ENCODE results near the gene NAE1. TPM values are rescaled to one million over a fixed set of nuclear protein-coding genes. Genes with fewer than 3 reads are reported as not detected.

NAE1 gene
- total and polyA plus RNA-seq, 12 donors = 23.7 to 35.9 (median 30.7) TPM

GRCh38 chr16:66809765-66810164 is 21.0 kb downstream of the NAE1 start:
- H3K4me1 ChIP-seq = no peaks in the 10 kb centered on the region
- TF ChIP-seq CTCF (IDR thresholded peaks at IDR 0.05) = no peak
- 95% methylated on average over 4 of the region's 4 CpGs for WGBS, 2 donors
- no peak for ATAC-seq
- peaks cover 0 to 100% (median 58%) of the 10 kb centered on the region in 9 donors for H3K36me3 ChIP-seq
- H3K27ac ChIP-seq = no peak overlapping the region
- intact Hi-C loops (cut with DNase I) = no loop called here
- H3K27me3 ChIP-seq = no peaks in the 10 kb centered on the region
- no peaks in the 10 kb centered on the region for H3K9me3 ChIP-seq
- DNase-seq = no peak
- no peak overlapping the region for H3K4me3 ChIP-seq

GRCh38 chr16:66802159-66802558 is 28.6 kb downstream of the NAE1 start:
- WGBS, 2 donors = 92 to 93% methylated on average over 5 of the region's 5 CpGs
- H3K4me1 ChIP-seq = no peaks in the 10 kb centered on the region
- H3K27me3 ChIP-seq = no peaks in the 10 kb centered on the region
- intact Hi-C loops (cut with DNase I) = no loop called here
- no peaks in the 10 kb centered on the region for H3K9me3 ChIP-seq
- H3K36me3 ChIP-seq = peaks cover 0 to 66% (median 46%) of the 10 kb centered on the region in 9 donors
- no peak overlapping the region for H3K27ac ChIP-seq
- no peak overlapping the region for H3K4me3 ChIP-seq
- ATAC-seq = no peak
- no peak for DNase-seq
- no peak for TF ChIP-seq CTCF (IDR thresholded peaks at IDR 0.05)

- Histone ChIP-seq H3K9me3 (no peaks in the 10 kb centered on the region), H3K4me3 (no peak within 1 kb of the TSS), H3K27ac (no peak within 1 kb of the TSS), H3K4me1 (no peaks in the 10 kb centered on the region), H3K36me3 (peaks cover 0 to 59% (median 40%) of the 10 kb centered on the region in 9 donors), H3K27me3 (no peaks in the 10 kb centered on the region)
- no peak for TF ChIP-seq CTCF (IDR thresholded peaks at IDR 0.05)
- 90% methylated on average over 56 of the region's 56 CpGs for WGBS, 2 donors
- peak in 2 of 8 donors; percentile 27 to 67 for ATAC-seq
- intact Hi-C loops (cut with DNase I) = no loop called here
- DNase-seq = no peak
Measured at GRCh38 chr16:66801320-66802105, 29.3 kb downstream of the NAE1 start, which contains the start of gene TERB1. TSS of gene TERB1 (minus strand) at chr16:66801584. CDS start at chr16:66796798, 4,786 bp downstream.

DNA sequence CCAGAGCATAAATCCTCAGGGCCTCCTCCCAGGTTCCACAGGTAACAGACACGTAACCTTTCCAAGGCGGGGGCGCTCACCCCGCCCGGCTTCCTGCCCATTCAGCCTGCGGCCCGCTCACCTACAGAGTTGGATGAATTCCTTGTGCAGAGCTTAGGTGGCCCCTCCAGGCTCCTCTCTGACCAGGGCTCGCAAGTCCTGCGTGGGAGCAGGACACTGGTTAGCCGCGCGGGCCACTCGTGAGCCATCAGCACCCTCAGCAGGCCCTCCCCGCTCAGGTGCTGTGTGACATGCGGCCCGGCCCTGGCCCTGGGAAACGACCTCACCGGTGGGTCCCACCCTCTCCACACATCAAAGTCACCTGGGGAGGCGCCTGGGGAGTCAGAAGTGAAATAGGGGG is 29.9 kb downstream of the NAE1 start:
- no peak overlapping the region for H3K27ac ChIP-seq
- no peak overlapping the region for H3K4me3 ChIP-seq
- DNase-seq = no peak
- peaks cover 0 to 53% (median 36%) of the 10 kb centered on the region in 9 donors for H3K36me3 ChIP-seq
- no peaks in the 10 kb centered on the region for H3K4me1 ChIP-seq
- intact Hi-C loops (cut with DNase I) = no loop called here
- ATAC-seq = peak in 2 of 8 donors; percentile 10 to 34
- H3K9me3 ChIP-seq = no peaks in the 10 kb centered on the region
- no peak for TF ChIP-seq CTCF (IDR thresholded peaks at IDR 0.05)
- WGBS, 2 donors = 91 to 92% methylated on average over 19 of the region's 19 CpGs
- no peaks in the 10 kb centered on the region for H3K27me3 ChIP-seq
